ENCODE data around the gene SULF2. TPM values are rescaled to one million over a fixed set of nuclear protein-coding genes. Genes with fewer than 3 reads are reported as not detected.

Gene SULF2
- total and polyA plus RNA-seq, 2 of the 13 experiments (the other 11 are each of a cell fraction or from before 2014, with no cell fraction given): 7.2 to 50.9 TPM

DNA sequence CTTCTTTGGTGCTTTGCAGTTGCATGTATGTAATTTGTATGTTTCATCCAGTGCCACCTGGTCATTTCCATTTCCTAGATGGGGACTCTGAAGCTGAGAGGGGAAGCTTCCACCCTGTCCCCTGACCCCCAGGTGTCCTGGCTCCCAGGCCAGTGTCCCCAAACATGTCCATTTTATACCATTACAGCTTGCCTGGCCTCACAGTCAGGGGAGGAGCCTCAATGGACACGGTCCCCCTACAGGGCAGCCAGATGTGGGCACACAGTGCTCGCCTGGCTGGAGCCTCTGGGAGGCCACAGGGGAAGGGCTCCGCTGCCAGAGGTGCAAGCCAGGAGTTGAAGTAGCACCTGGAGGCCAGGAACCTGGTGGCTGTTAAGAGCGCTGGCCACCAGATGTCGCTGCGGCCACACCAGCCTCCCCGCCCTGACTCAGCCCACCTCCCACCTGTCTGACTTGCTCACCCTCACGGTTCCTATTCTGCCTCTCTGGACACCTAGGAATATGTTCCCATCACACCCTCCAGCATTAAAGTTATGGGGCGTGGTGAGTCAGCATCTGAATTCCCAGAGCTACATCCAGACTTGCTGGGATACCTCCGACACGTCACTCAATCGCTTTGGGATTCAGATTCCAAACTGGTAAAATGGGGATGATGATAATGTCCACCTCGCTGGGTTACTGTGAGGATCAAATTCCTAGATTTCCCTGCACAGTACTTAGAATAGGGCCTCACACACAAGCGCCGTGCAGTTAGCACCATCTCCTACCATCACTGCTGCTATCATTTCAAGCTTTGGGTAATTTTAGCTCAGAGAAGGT is 107.4 kb downstream of the SULF2 start (continued):
- TF ChIP-seq, protein P1, sequence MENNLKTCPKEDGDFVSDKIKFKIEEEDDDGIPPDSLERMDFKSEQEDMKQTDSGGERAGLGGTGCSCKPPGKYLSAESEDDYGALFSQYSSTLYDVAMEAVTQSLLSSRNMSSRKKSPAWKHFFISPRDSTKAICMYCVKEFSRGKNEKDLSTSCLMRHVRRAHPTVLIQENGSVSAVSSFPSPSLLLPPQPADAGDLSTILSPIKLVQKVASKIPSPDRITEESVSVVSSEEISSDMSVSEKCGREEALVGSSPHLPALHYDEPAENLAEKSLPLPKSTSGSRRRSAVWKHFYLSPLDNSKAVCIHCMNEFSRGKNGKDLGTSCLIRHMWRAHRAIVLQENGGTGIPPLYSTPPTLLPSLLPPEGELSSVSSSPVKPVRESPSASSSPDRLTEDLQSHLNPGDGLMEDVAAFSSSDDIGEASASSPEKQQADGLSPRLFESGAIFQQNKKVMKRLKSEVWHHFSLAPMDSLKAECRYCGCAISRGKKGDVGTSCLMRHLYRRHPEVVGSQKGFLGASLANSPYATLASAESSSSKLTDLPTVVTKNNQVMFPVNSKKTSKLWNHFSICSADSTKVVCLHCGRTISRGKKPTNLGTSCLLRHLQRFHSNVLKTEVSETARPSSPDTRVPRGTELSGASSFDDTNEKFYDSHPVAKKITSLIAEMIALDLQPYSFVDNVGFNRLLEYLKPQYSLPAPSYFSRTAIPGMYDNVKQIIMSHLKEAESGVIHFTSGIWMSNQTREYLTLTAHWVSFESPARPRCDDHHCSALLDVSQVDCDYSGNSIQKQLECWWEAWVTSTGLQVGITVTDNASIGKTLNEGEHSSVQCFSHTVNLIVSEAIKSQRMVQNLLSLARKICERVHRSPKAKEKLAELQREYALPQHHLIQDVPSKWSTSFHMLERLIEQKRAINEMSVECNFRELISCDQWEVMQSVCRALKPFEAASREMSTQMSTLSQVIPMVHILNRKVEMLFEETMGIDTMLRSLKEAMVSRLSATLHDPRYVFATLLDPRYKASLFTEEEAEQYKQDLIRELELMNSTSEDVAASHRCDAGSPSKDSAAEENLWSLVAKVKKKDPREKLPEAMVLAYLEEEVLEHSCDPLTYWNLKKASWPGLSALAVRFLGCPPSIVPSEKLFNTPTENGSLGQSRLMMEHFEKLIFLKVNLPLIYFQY (CRISPR knock-in tag; IDR thresholded peaks at IDR 0.05; ENCODE audit: borderline replicate concordance): peak; percentile 64
- TF ChIP-seq, protein P2, sequence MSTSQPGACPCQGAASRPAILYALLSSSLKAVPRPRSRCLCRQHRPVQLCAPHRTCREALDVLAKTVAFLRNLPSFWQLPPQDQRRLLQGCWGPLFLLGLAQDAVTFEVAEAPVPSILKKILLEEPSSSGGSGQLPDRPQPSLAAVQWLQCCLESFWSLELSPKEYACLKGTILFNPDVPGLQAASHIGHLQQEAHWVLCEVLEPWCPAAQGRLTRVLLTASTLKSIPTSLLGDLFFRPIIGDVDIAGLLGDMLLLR (CRISPR knock-in tag; IDR thresholded peaks at IDR 0.05): 0 out of 2 replicates have a peak, but pooled peaks have one; percentile 69
- TF ChIP-seq SKI (IDR thresholded peaks at IDR 0.05; ENCODE audit: partially characterized antibody): peak; percentile 47
- TF ChIP-seq, protein P3, sequence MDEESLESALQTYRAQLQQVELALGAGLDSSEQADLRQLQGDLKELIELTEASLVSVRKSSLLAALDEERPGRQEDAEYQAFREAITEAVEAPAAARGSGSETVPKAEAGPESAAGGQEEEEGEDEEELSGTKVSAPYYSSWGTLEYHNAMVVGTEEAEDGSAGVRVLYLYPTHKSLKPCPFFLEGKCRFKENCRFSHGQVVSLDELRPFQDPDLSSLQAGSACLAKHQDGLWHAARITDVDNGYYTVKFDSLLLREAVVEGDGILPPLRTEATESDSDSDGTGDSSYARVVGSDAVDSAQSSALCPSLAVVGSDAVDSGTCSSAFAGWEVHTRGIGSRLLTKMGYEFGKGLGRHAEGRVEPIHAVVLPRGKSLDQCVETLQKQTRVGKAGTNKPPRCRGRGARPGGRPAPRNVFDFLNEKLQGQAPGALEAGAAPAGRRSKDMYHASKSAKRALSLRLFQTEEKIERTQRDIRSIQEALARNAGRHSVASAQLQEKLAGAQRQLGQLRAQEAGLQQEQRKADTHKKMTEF (CRISPR knock-in tag; IDR thresholded peaks at IDR 0.05): 0 out of 2 replicates have a peak, but pooled peaks have one; percentile 35
- TF ChIP-seq, protein P4, sequence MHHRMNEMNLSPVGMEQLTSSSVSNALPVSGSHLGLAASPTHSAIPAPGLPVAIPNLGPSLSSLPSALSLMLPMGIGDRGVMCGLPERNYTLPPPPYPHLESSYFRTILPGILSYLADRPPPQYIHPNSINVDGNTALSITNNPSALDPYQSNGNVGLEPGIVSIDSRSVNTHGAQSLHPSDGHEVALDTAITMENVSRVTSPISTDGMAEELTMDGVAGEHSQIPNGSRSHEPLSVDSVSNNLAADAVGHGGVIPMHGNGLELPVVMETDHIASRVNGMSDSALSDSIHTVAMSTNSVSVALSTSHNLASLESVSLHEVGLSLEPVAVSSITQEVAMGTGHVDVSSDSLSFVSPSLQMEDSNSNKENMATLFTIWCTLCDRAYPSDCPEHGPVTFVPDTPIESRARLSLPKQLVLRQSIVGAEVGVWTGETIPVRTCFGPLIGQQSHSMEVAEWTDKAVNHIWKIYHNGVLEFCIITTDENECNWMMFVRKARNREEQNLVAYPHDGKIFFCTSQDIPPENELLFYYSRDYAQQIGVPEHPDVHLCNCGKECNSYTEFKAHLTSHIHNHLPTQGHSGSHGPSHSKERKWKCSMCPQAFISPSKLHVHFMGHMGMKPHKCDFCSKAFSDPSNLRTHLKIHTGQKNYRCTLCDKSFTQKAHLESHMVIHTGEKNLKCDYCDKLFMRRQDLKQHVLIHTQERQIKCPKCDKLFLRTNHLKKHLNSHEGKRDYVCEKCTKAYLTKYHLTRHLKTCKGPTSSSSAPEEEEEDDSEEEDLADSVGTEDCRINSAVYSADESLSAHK (CRISPR knock-in tag; IDR thresholded peaks at IDR 0.05; ENCODE audit: borderline replicate concordance): peak; percentile 68; the same call in 1 of the 2 replicates
- TF ChIP-seq ZFP36 (IDR thresholded peaks at IDR 0.05; ENCODE audit: borderline replicate concordance, low read depth, low read length, partially characterized antibody): peak; percentile 34
- TF ChIP-seq ZMYM3 (CRISPR knock-in tag; IDR thresholded peaks at IDR 0.05): 0 out of 2 replicates have a peak, but pooled peaks have one; percentile 17
- peak; percentile 58; the same call in 1 of the 2 replicates for TF ChIP-seq SALL2 (CRISPR knock-in tag; IDR thresholded peaks at IDR 0.05)
- TF ChIP-seq ELF3 (CRISPR knock-in tag; IDR thresholded peaks at IDR 0.05): 0 out of 2 replicates have a peak, but pooled peaks have one; percentile 45
- 0 out of 2 replicates have a peak, but pooled peaks have one; percentile 39 for TF ChIP-seq ZNF614 (CRISPR knock-in tag; IDR thresholded peaks at IDR 0.05; ENCODE audit: borderline replicate concordance)
- TF ChIP-seq KLF16 (CRISPR knock-in tag; IDR thresholded peaks at IDR 0.05): peak in 1 of 2 experiments; percentile 72; a peak in 1 of 4 replicates
- peak; percentile 30; the same call in 1 of the 2 replicates for TF ChIP-seq ZNF556 (CRISPR knock-in tag; IDR thresholded peaks at IDR 0.05; ENCODE audit: borderline replicate concordance)
- TF ChIP-seq FOXA1 (IDR thresholded peaks at IDR 0.05): no peak
- TF ChIP-seq FOXA1 (CRISPR knock-in tag; IDR thresholded peaks at IDR 0.05): peak; percentile 37; the same call in 1 of the 2 replicates
- TF ChIP-seq, protein P5, sequence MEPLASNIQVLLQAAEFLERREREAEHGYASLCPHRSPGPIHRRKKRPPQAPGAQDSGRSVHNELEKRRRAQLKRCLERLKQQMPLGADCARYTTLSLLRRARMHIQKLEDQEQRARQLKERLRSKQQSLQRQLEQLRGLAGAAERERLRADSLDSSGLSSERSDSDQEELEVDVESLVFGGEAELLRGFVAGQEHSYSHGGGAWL (CRISPR knock-in tag; IDR thresholded peaks at IDR 0.05): peak; percentile 86
- TF ChIP-seq, protein P6, sequence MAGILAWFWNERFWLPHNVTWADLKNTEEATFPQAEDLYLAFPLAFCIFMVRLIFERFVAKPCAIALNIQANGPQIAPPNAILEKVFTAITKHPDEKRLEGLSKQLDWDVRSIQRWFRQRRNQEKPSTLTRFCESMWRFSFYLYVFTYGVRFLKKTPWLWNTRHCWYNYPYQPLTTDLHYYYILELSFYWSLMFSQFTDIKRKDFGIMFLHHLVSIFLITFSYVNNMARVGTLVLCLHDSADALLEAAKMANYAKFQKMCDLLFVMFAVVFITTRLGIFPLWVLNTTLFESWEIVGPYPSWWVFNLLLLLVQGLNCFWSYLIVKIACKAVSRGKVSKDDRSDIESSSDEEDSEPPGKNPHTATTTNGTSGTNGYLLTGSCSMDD (CRISPR knock-in tag; IDR thresholded peaks at IDR 0.05): no peak
- TF ChIP-seq ZKSCAN1 (IDR thresholded peaks at IDR 0.05; ENCODE audit: low read length): 0 out of 2 replicates have a peak, but pooled peaks have one; percentile 23
- TF ChIP-seq THAP11 (CRISPR knock-in tag; IDR thresholded peaks at IDR 0.05): peak; percentile 40; the same call in 1 of the 2 replicates

Data from HepG2 (cell line).